Effector memory CD4-positive, alpha-beta T cell (primary cell): ENCODE measurements around the gene HSPE1.
A peak's percentile ranks its signal among the peaks of the same experiment; 100 is the strongest.

Experiments
- DNase-seq, 3 donors: peaks; one replicate each; pipeline ENCODE4 v3.0.0-alpha.2; 2020
- H3K27ac ChIP-seq: 2 replicates; pipeline ENCODE4 v1.7.0; 2013; ENCODE audit warnings: mild to moderate bottlenecking, low read length, moderate library complexity; ENCODE audit not compliant: insufficient read depth, poor library complexity, severe bottlenecking
- H3K27me3 ChIP-seq: replicated peaks from 2 replicates; pipeline ENCODE4 v1.7.0; 2013; ENCODE audit warnings: mild to moderate bottlenecking, low read length; ENCODE audit not compliant: insufficient read depth, control insufficient read depth, poor library complexity, severe bottlenecking
- H3K36me3 ChIP-seq: 2 replicates; pipeline ENCODE4 v1.7.0; 2013; ENCODE audit warnings: mild to moderate bottlenecking, low read length, moderate library complexity; ENCODE audit not compliant: control insufficient read depth, insufficient read depth
- H3K4me1 ChIP-seq: 2 replicates; pipeline ENCODE4 v1.7.0; 2013; ENCODE audit warnings: low read length, mild to moderate bottlenecking; ENCODE audit not compliant: control insufficient read depth, insufficient read depth, poor library complexity, severe bottlenecking
- H3K4me3 ChIP-seq: 2 replicates; pipeline ENCODE4 v1.7.0; 2013; ENCODE audit warnings: low read length, low read depth, mild to moderate bottlenecking; ENCODE audit not compliant: insufficient read depth, poor library complexity, severe bottlenecking
- H3K9me3 ChIP-seq: 2 replicates; pipeline ENCODE4 v1.7.0; 2013; ENCODE audit warnings: mild to moderate bottlenecking, low read length, moderate library complexity; ENCODE audit not compliant: control insufficient read depth

Gene HSPE1

DNA sequence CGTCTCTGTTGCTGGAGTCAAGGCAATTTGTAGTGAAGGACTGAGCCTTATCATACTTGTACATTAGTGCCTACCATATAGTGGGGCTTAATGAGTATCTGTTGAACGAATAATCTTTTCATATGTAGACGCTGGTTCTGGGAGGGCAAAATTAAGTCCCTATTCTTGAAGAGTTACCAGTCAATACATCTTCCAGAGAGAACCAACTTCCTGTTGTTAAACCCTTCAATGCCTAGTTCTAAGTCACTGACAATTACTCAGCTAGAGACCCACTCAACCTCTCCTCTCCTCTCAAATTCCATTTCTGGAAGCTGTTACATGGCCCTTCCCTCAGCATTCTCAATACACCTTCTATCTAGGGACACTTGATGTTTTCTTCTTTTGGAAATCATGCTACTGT, 14.6 kb downstream of the HSPE1 start:
- Histone ChIP-seq H3K27ac (peak overlapping the region; percentile 86), H3K9me3 (no peaks in the 10 kb centered on the region), H3K4me1 (peaks cover 12% of the 10 kb centered on the region), H3K4me3 (peak overlapping the region; percentile 68), H3K27me3 (no peaks in the 10 kb centered on the region), H3K36me3 (no peaks in the 10 kb centered on the region)
- DNase-seq: no peak

DNA sequence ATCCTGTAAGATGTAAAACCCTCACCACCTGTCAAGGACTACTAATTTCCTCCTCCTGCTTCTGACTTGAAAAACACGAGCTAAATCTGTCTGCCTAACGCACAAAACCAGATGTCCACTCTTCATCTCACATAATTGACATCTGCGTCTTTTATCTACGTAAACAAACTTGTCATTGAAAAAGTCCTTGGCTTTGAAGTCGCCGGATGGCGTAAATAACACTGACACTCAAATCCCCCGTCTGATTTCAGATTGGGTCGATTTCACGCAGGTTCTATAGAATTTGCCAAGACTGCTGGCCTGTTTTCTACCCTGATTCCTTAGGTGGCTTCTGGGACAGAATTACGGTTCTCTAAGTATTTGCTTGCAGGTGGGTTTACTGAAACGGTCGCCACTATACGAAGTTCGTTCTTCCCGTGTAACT, 15.1 kb downstream of the HSPE1 start:
- DNase-seq: peak in 1 of 3 donors; percentile 39
- peak overlapping the region; percentile 68 for H3K4me3 ChIP-seq

DNA sequence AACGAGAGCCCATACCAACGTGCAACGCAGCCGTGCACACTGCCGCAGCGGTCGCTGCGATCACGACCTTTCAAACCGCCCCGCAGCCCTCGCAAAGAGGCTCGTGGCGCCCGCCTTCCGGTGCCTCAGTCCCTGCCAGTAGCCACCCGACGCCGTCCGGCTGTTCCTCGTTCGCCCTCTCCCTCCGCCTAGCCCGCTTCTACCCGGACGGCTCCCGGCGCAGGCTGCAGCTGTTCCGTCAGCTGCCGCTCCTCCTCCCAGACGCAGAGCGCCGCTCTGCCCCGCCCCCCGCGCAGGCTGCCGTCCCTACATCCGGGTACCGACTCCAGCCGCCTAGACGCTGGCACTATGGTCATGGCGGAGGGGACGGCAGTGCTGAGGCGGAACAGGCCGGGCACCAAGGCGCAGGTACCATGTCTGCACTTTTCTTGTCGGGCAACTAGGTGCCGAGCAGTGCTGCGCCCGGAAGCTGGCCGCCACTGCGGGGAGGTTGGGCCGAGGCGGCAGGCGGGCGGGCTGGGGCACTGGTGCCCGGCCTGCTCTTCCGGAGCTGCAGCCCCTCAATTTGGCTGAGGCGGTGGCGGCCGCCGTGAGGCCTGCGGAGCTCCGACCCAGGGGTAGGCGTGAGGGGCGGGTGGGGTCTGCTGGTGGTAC, 15.7 kb downstream of the HSPE1 start, which contains the start of gene MOB4:
MOB4 (plus strand) TSS at position 328 of the 654 bp plus-strand sequence; CDS start at position 349, 21 bp downstream.
- Histone ChIP-seq H3K27ac (peak within 1 kb of the TSS; percentile 86), H3K36me3 (peaks cover 2% of the 10 kb centered on the region), H3K4me1 (peaks cover 12% of the 10 kb centered on the region), H3K9me3 (no peaks in the 10 kb centered on the region), H3K4me3 (peak within 1 kb of the TSS; percentile 68), H3K27me3 (no peaks in the 10 kb centered on the region)
- peak; percentile 88 to 92 (median 92) for DNase-seq

More for the DNA sequence above, 15.1 kb downstream of the HSPE1 start:
- Histone ChIP-seq H3K27me3 (no peaks in the 10 kb centered on the region), H3K4me1 (peaks cover 12% of the 10 kb centered on the region), H3K36me3 (no peaks in the 10 kb centered on the region), H3K27ac (peak overlapping the region; percentile 86), H3K9me3 (no peaks in the 10 kb centered on the region)

DNA sequence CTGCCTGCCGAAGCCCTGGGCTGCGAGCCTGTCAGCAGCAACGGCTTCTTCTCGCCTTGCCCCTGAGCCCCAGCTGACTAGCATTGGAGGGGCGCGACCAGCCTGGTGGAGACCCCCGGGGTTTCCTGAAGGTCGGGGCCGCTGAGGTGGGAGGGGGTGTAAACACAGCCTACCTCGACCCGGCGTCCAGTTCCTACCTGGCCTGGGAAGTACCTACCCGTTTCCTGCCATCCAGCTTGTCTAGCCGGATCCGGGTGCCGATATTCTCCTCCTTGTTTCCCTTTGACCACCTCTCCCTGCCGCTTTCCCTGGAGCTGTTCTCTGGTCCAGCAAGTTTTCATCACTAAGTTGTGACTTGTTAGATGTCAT, 16.2 kb downstream of the HSPE1 start:
- H3K27me3 ChIP-seq: no peaks in the 10 kb centered on the region
- peak in 1 of 3 donors; percentile 25 for DNase-seq

DNA sequence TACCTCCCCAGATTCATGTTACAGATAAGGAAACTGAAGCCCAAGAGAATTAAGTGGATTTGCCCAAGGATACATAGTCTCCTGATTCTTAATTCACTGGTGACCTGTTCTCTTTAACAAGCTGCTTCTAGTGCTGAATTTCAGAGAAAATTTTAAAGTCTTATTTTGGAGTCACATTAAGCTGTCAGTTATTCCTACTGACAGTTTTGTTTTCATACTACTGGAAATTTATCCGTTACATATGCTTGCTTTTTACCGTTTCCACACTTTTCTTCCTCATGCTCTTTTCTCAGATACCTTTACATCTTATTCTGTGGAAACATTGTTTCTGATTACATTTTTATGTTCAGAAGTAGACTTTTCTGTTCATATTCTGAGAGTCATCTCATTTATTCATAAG, 17.0 kb downstream of the HSPE1 start:
- no peaks in the 10 kb centered on the region for H3K9me3 ChIP-seq
- H3K4me1 ChIP-seq: peaks cover 12% of the 10 kb centered on the region
- DNase-seq: no peak
- H3K27ac ChIP-seq: peak overlapping the region; percentile 86
- peak overlapping the region; percentile 68 for H3K4me3 ChIP-seq
- H3K36me3 ChIP-seq: peaks cover 2% of the 10 kb centered on the region
- H3K27me3 ChIP-seq: no peaks in the 10 kb centered on the region

More for the DNA sequence above, 16.2 kb downstream of the HSPE1 start:
- Histone ChIP-seq H3K4me1 (peaks cover 12% of the 10 kb centered on the region), H3K9me3 (no peaks in the 10 kb centered on the region), H3K4me3 (peak overlapping the region; percentile 68), H3K36me3 (peaks cover 2% of the 10 kb centered on the region), H3K27ac (peak overlapping the region; percentile 86)

DNA sequence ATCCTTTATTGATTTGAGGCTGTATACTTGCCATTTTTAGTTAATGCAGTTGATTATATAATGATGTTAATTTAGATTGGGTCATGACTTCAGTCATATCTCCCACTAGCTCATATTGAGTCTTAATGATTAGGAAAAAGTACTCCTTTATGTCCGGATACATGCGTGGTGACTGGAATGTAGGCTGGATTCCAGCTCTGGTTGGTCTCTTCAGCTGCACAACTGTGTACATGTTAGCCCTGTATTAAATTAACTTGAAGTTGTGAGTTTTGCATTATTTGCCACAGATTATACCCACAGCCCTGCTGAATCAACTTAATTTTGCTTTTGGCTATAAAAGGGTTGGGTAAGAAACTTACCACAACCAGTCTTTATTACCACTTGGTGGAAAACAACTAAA, 38.2 kb downstream of the HSPE1 start:
- Histone ChIP-seq H3K9me3 (no peaks in the 10 kb centered on the region), H3K4me3 (no peak overlapping the region), H3K27me3 (no peaks in the 10 kb centered on the region), H3K4me1 (peaks cover 3% of the 10 kb centered on the region), H3K27ac (no peak overlapping the region), H3K36me3 (peaks cover 46% of the 10 kb centered on the region)
- no peak for DNase-seq

DNA sequence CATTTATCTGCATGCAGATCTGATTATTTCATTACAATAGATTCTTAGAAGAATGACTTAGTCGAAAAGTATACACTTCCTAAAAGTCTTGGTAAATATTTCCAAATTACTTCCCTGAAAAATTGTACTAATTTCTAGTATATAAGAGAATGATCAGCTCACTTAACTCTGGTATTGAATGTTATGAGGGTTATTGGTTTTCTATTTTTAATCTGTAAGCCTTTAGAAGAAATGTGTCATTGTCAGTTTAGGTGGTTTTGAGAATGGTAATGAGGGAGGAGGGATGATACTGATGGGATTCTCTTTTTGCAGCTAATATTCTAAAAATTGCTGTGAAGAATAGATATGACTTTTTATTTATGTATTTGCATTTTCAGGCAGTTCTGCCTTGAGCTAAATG, 39.6 kb downstream of the HSPE1 start:
- no peak for DNase-seq

DNA sequence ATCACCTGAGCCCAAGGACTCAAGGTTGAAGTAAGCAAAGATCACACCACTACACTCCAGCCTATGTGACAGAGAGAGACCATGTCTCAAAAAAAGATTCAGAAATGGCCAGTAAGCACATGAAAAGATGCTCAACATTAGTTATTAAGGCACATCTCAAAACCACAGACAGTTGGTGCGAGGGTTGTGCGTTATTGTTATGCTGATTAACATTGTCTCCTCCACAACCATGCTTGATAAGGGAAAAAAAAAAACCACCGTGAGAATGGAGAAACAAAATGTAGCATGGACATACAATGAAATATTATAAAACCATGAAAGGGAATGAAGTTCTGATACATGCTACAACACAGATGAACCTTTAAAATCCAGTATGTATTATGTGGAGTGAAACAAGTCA, 43.0 kb downstream of the HSPE1 start:
- no peaks in the 10 kb centered on the region for H3K4me1 ChIP-seq
- H3K36me3 ChIP-seq: peaks cover 45% of the 10 kb centered on the region

More for the DNA sequence above, 39.6 kb downstream of the HSPE1 start:
- H3K4me1 ChIP-seq: peaks cover 1% of the 10 kb centered on the region
- H3K4me3 ChIP-seq: no peak overlapping the region
- H3K9me3 ChIP-seq: no peaks in the 10 kb centered on the region
- H3K36me3 ChIP-seq: peaks cover 50% of the 10 kb centered on the region
- no peaks in the 10 kb centered on the region for H3K27me3 ChIP-seq
- no peak overlapping the region for H3K27ac ChIP-seq

DNA sequence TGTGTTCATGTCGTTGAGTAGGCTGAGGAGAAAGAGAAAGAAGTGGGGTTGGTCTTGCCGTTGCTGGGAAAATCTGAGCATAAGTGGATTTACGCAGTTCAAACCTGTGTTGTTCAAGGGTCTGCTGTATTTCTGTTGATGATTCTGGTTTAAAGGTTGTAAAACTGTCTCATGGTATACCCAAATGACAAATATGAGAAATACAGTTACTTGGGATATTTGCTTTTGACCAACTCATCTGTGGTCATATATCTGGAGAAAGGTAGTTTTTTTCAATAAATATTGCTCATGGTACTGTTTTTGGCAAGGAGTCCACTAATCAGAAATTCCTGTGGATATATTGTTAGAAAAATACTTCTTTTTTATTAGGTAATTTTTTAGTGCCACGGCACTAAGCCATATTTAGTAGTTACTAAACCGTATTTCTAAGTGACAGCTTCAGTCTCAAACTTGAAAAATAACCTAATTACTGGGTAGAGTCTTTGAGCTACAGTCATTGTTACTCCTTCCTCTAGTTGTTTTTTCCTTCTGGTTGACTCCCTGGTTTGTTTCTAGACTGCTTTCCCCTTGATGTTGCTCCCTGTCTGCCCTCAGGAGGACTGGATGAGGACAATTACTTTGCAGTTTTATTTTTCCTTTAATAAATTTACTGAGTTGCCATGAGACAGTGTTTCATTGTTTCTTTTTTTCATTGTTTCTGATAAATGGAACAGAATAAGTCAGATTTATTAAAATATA, 47.2 kb downstream of the HSPE1 start:
- peaks cover 37% of the 10 kb centered on the region for H3K36me3 ChIP-seq
- no peaks in the 10 kb centered on the region for H3K9me3 ChIP-seq
- DNase-seq: no peak
- H3K4me1 ChIP-seq: no peaks in the 10 kb centered on the region
- no peak overlapping the region for H3K27ac ChIP-seq
- H3K4me3 ChIP-seq: no peak overlapping the region
- no peaks in the 10 kb centered on the region for H3K27me3 ChIP-seq

More for the DNA sequence above, 43.0 kb downstream of the HSPE1 start:
- no peaks in the 10 kb centered on the region for H3K27me3 ChIP-seq
- no peak overlapping the region for H3K27ac ChIP-seq
- no peaks in the 10 kb centered on the region for H3K9me3 ChIP-seq
- no peak overlapping the region for H3K4me3 ChIP-seq
- no peak for DNase-seq

DNA sequence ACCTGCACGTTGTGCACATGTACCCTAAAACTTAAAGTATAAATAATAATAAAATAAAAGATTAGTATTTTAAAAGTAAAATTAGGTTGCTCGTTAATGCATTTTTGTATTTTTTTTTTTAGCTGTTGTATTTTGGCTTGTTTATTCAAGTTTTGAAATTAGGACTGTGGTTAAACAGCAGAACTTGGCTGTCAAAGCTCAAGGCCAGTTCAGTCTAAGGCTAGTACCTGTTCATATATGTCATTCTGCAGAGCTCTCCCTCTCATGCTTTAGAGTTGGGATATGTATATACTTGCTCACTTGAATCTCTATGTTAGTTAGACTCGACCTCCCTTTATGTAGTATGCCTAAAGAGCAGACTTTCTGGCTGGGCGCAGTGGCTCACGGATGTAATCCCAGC, 48.4 kb downstream of the HSPE1 start:
- DNase-seq: no peak
- no peaks in the 10 kb centered on the region for H3K9me3 ChIP-seq
- H3K36me3 ChIP-seq: peaks cover 31% of the 10 kb centered on the region
- H3K27me3 ChIP-seq: no peaks in the 10 kb centered on the region
- no peaks in the 10 kb centered on the region for H3K4me1 ChIP-seq
- H3K27ac ChIP-seq: no peak overlapping the region
- no peak overlapping the region for H3K4me3 ChIP-seq
